MCF 10A (cell line): ENCODE measurements around the gene ARHGEF28. TPM values are rescaled to one million over a fixed set of nuclear protein-coding genes. Genes with fewer than 3 reads are reported as not detected.

Experiments used
- BruUV-seq: library from RNA; stranded (reverse); fragments of 400-500 nt; replicated peaks from 2 replicates; lab custom pipeline; 2021; lab: Mats Ljungman, UMichigan
- CTCF ChIA-PET: fragments of 300-600 bp; sonication (Branson Sonifier 250); formaldehyde crosslinking; extraction: SDS; loops from one replicate; lab custom pipeline; 2021; ENCODE audit warnings: antibody characterized with exemption, inconsistent platforms; lab: Yijun Ruan, JAX
- POLR2A ChIA-PET: fragments of 300-600, 350-650 bp; sonication (Branson Sonifier 250); formaldehyde crosslinking; extraction: SDS; loops from one replicate; lab custom pipeline; 2020; ENCODE audit warnings: antibody characterized with exemption, inconsistent platforms; lab: Yijun Ruan, JAX
- DNase-seq: peaks from one replicate; pipeline ENCODE4 v3.0.0-alpha.2; 2018; ENCODE audit not compliant: unreplicated experiment
- H3K27ac Mint-ChIP-seq: one replicate; pipeline ENCODE4 v1.8.0; 2022; ENCODE audit warnings: mild to moderate bottlenecking, low read depth, mixed read lengths; ENCODE audit not compliant: unreplicated experiment
- H3K27me3 Mint-ChIP-seq: one replicate; pipeline ENCODE4 v1.8.0; 2022; ENCODE audit warnings: mixed read lengths; ENCODE audit not compliant: insufficient read depth, unreplicated experiment
- H3K36me3 Mint-ChIP-seq: one replicate; pipeline ENCODE4 v1.8.0; 2022; ENCODE audit warnings: mild to moderate bottlenecking, moderate library complexity, mixed read lengths; ENCODE audit not compliant: insufficient read depth, unreplicated experiment
- H3K4me1 Mint-ChIP-seq: one replicate; pipeline ENCODE4 v1.8.0; 2022; ENCODE audit warnings: mixed read lengths; ENCODE audit not compliant: insufficient read depth, unreplicated experiment
- H3K4me3 Mint-ChIP-seq: one replicate; pipeline ENCODE4 v1.8.0; 2022; ENCODE audit warnings: mild to moderate bottlenecking, moderate library complexity, mixed read lengths; ENCODE audit not compliant: unreplicated experiment
- H3K9me3 Mint-ChIP-seq: one replicate; pipeline ENCODE4 v1.8.0; 2022; ENCODE audit warnings: mixed read lengths; ENCODE audit not compliant: unreplicated experiment
- intact Hi-C: fragments of 100-400 bp; cut with micrococcal nuclease; formaldehyde crosslinking; loops from 2 replicates; pipeline ENCODE4 v1.14.1; 2022
- total RNA-seq: library from RNA; stranded (reverse); gene quantifications from 2 replicates; pipeline ENCODE4 v1.2.3, GENCODE V29; 2022
- TF ChIP-seq, protein P1 (sequence below): fragments of 200-600 bp; IDR thresholded peaks from one replicate; pipeline ENCODE4 v1.8.0; 2022; ENCODE audit warnings: antibody characterized with exemption, mild to moderate bottlenecking; ENCODE audit not compliant: unreplicated experiment

Gene ARHGEF28
- total RNA-seq, 1 experiment from 2014 or later = 34.8 TPM

DNA sequence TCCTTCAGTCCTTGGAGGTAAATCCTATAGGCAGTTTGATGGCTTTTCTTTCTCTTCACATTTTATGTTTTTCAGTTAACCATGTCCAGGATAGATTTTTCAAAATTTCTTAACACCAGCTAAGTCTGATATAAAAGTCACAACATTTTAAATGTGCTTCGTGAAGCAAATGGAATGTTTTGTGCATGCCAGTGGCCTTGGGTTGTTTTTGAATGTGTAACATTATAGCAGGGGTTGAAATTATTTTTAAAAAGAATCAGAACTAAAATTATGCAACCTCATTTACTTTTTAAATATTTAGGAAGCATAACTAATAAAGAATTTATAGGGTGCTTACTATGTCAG lies 201.1 kb downstream of the ARHGEF28 start:
- no peaks in the 10 kb centered on the region for H3K9me3 Mint-ChIP-seq
- BruUV-seq = no TSS peak

DNA sequence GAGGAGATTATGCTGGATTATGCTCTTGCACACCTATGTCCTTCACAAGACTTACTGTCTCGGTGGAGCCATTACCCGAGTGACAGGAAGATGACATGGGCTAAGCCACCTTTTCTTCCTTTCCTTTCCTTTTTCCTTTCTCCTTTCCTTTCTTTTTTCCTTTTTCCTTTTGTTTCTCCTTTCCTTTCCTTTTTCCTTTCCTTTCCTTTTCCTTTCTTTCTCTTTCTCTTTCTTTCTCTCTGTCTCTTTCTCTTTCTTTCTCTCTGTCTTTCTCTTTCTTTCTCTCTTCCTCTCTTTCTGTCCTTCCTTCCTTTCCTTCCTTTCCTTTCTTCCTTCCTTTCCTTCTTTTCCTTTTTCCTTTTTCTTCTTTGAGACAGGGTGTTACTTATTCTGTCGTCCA lies 202.5 kb downstream of the ARHGEF28 start:
- intact Hi-C loops = no loop called here
- no TSS peak for BruUV-seq
- CTCF ChIA-PET = interaction anchor here (0.7 kb wide), 1 partner anchor 1206 kb away, joined by 3 read pairs; no protein-coding TSS in a partner anchor

More for the DNA sequence above, 201.1 kb downstream of the ARHGEF28 start:
- no peaks in the 10 kb centered on the region for H3K27me3 Mint-ChIP-seq
- TF ChIP-seq, protein P1, sequence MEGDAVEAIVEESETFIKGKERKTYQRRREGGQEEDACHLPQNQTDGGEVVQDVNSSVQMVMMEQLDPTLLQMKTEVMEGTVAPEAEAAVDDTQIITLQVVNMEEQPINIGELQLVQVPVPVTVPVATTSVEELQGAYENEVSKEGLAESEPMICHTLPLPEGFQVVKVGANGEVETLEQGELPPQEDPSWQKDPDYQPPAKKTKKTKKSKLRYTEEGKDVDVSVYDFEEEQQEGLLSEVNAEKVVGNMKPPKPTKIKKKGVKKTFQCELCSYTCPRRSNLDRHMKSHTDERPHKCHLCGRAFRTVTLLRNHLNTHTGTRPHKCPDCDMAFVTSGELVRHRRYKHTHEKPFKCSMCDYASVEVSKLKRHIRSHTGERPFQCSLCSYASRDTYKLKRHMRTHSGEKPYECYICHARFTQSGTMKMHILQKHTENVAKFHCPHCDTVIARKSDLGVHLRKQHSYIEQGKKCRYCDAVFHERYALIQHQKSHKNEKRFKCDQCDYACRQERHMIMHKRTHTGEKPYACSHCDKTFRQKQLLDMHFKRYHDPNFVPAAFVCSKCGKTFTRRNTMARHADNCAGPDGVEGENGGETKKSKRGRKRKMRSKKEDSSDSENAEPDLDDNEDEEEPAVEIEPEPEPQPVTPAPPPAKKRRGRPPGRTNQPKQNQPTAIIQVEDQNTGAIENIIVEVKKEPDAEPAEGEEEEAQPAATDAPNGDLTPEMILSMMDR = no peak
- DNase-seq = no peak
- ChIA-PET CTCF (interaction anchor here (0.6 to 1.5 kb wide), 4 partner anchors 14 to 170 kb away, joined by 3 to 4 read pairs (median 4); no protein-coding TSS in a partner anchor), POLR2A (interaction anchor here (0.7 to 2.7 kb wide), 10 partner anchors 9 to 40 kb away, joined by 3 to 107 read pairs (median 5); no protein-coding TSS in a partner anchor)
- H3K27ac Mint-ChIP-seq = no peak overlapping the region
- peaks cover 7% of the 10 kb centered on the region for H3K4me1 Mint-ChIP-seq
- H3K4me3 Mint-ChIP-seq = no peak overlapping the region
- intact Hi-C loops = loop anchor here (2.0 kb wide), 1 partner anchor 22 kb away; no protein-coding TSS in a partner anchor
- peaks cover 4% of the 10 kb centered on the region for H3K36me3 Mint-ChIP-seq

DNA sequence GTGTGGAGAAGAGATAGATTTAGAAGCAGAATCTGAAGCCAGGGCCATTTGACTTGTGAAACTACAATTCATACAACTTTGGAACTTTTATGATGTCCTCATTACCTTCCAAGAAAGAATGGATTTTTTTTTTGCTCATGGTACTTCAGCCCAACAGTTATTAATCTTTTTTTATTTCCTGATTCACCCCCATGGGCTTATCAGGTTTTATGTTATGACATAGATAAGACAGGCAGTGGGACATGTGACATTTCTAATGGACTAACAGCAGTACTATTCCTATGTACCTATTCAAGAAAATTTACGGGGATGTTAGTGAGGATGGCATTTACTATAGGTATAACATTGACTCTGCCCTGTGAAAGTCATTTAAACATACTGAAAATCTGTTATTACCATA lies 204.7 kb downstream of the ARHGEF28 start:
- H3K4me1 Mint-ChIP-seq = peaks cover 7% of the 10 kb centered on the region
- H3K36me3 Mint-ChIP-seq = peaks cover 9% of the 10 kb centered on the region
- no peak for DNase-seq
- CTCF ChIA-PET = no interaction called here
- no peaks in the 10 kb centered on the region for H3K9me3 Mint-ChIP-seq
- no peaks in the 10 kb centered on the region for H3K27me3 Mint-ChIP-seq
- TF ChIP-seq, protein P1 = no peak
- no TSS peak for BruUV-seq
- POLR2A ChIA-PET = interaction anchor here (0.6 to 1.8 kb wide), 4 partner anchors 8 to 821 kb away, joined by 3 to 4 read pairs (median 4); no protein-coding TSS in a partner anchor
- H3K27ac Mint-ChIP-seq = no peak overlapping the region
- H3K4me3 Mint-ChIP-seq = no peak overlapping the region
- intact Hi-C loops = no loop called here

More for the DNA sequence above, 202.5 kb downstream of the ARHGEF28 start:
- Mint-ChIP-seq H3K4me1 (peaks cover 7% of the 10 kb centered on the region), H3K9me3 (no peaks in the 10 kb centered on the region), H3K27me3 (no peaks in the 10 kb centered on the region), H3K36me3 (peaks cover 9% of the 10 kb centered on the region), H3K27ac (peak overlapping the region; percentile 59), H3K4me3 (no peak overlapping the region)
- POLR2A ChIA-PET = interaction anchor here (0.7 to 2.5 kb wide), 4 partner anchors 11 to 265 kb away, joined by 3 to 20 read pairs (median 5); partner anchors contain the start of genes ANKRA2 and UTP15
- DNase-seq = no peak
- TF ChIP-seq, protein P1 = no peak

DNA sequence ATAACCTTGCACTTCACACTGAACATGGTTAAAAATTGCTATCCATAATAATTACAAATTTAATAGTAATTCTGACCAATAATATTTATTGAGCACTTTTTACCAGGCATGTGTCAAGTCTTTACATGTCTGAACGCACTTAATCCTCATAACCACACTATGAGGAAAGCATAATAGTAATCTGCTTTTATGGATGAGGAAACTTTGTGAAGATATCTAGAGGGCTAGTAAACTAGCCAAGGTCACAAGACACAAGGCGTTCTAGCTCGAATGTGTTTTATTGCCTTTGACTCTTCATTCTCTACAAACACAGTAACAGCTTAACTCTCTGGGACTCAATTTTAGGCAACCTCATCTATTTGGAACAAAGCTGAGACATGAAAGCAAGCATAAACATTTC lies 205.1 kb downstream of the ARHGEF28 start:
- no peaks in the 10 kb centered on the region for H3K9me3 Mint-ChIP-seq
- DNase-seq = no peak
- no peak overlapping the region for H3K4me3 Mint-ChIP-seq
- intact Hi-C loops = no loop called here
- peaks cover 7% of the 10 kb centered on the region for H3K4me1 Mint-ChIP-seq
- CTCF ChIA-PET = interaction anchor here (0.7 to 1.1 kb wide), 2 partner anchors 138 to 186 kb away, joined by 3 read pairs; no protein-coding TSS in a partner anchor
- BruUV-seq = no TSS peak
- no peaks in the 10 kb centered on the region for H3K27me3 Mint-ChIP-seq
- H3K36me3 Mint-ChIP-seq = peaks cover 9% of the 10 kb centered on the region
- POLR2A ChIA-PET = interaction anchor here (1.0 to 1.8 kb wide), 3 partner anchors 8 to 15 kb away, joined by 4 read pairs; no protein-coding TSS in a partner anchor
- TF ChIP-seq, protein P1 = no peak
- no peak overlapping the region for H3K27ac Mint-ChIP-seq
